ENCODE results near the gene PPFIA1. TPM values are rescaled to one million over a fixed set of nuclear protein-coding genes. Genes with fewer than 3 reads are reported as not detected.

The PPFIA1 gene
- polyA plus RNA-seq, 1 of the 3 experiments (the other 2 are of a cell fraction): 37.4 TPM

- 96% methylated on average over 2 of the region's 2 CpGs for WGBS (ENCODE audit: low lambda C conversion rate)
- Histone ChIP-seq H3K9me3 (no peaks in the 10 kb centered on the region), H3K9me2 (no peaks in the 10 kb centered on the region), H3K27ac (ENCODE audit: low read depth in 2 of 2, low read length in 1 of 2) (no peak overlapping the region), H3K79me2 (ENCODE audit: insufficient read depth) (peaks cover 11% of the 10 kb centered on the region), H3K9ac (no peak overlapping the region), H3F3A (replicated peaks; ENCODE audit: insufficient read depth) (no peaks in the 10 kb centered on the region), H3K4me1 (ENCODE audit: control insufficient read depth in 1 of 2, insufficient read depth in 2 of 2, low read depth in 1 of 2, low read length in 1 of 2) (no peaks in the 10 kb centered on the region), H3K4me3 (ENCODE audit: low read depth in 2 of 2, low read length in 1 of 2) (no peak overlapping the region), H4K20me1 (ENCODE audit: insufficient read depth) (no peaks in the 10 kb centered on the region), H3K4me2 (no peak overlapping the region), H3K27me3 (ENCODE audit: insufficient read depth) (no peaks in the 10 kb centered on the region), H2AFZ (ENCODE audit: low read depth) (no peak overlapping the region), H3K36me3 (replicated peaks in 1 of 2; ENCODE audit: control insufficient read depth in 1 of 2, insufficient read depth in 2 of 2, low read length in 1 of 2) (peaks cover 40 to 49% of the 10 kb centered on the region in 2 experiments)
- TF ChIP-seq NFIC (IDR thresholded peaks at IDR 0.05; ENCODE audit: borderline replicate concordance) (no peak), IRF3 (IDR thresholded peaks at IDR 0.05; ENCODE audit: low read depth, low read length) (no peak), FOXJ3 (CRISPR knock-in tag; IDR thresholded peaks at IDR 0.05) (no peak), PBX3 (IDR thresholded peaks at IDR 0.05) (no peak), GATA2 (CRISPR knock-in tag; IDR thresholded peaks at IDR 0.05) (no peak), TAF1 (IDR thresholded peaks at IDR 0.05; ENCODE audit: borderline replicate concordance, low read depth, low read length) (no peak), MAX (IDR thresholded peaks at IDR 0.05; ENCODE audit: low read depth) (no peak), FOSL2 (IDR thresholded peaks at IDR 0.05; ENCODE audit: borderline replicate concordance, low read depth) (no peak), RAD21 (IDR thresholded peaks at IDR 0.05; ENCODE audit: low read length) (no peak), ELF1 (IDR thresholded peaks at IDR 0.05) (no peak), YY1 (IDR thresholded peaks at IDR 0.05; ENCODE audit: low read depth) (no peak), EP300 (IDR thresholded peaks at IDR 0.05; ENCODE audit: borderline replicate concordance in 1 of 2, low read depth in 1 of 2, low read length in 1 of 2) (no peak)
- DNase-seq: no peak
- POLR2A ChIA-PET: no interaction called here
- CTCF ChIA-PET: no interaction called here
These were observed 98.5 kb downstream of the PPFIA1 start for GRCh38 chr11:70368961-70369360.

GRCh38 chr11:70371241-70371640 is 100.8 kb downstream of the PPFIA1 start:
- Histone ChIP-seq H3K4me3 (ENCODE audit: low read depth in 2 of 2, low read length in 1 of 2) (no peak overlapping the region), H2AFZ (ENCODE audit: low read depth) (no peak overlapping the region), H3K4me2 (no peak overlapping the region), H3K9ac (no peak overlapping the region), H3K36me3 (replicated peaks in 1 of 2; ENCODE audit: control insufficient read depth in 1 of 2, insufficient read depth in 2 of 2, low read length in 1 of 2) (peaks cover 24 to 46% of the 10 kb centered on the region in 2 experiments), H3K9me2 (no peaks in the 10 kb centered on the region), H3F3A (replicated peaks; ENCODE audit: insufficient read depth) (no peaks in the 10 kb centered on the region), H3K27me3 (ENCODE audit: insufficient read depth) (no peaks in the 10 kb centered on the region), H3K9me3 (no peaks in the 10 kb centered on the region), H3K79me2 (ENCODE audit: insufficient read depth) (peaks cover 11% of the 10 kb centered on the region), H3K27ac (ENCODE audit: low read depth in 2 of 2, low read length in 1 of 2) (no peak overlapping the region), H3K4me1 (ENCODE audit: control insufficient read depth in 1 of 2, insufficient read depth in 2 of 2, low read depth in 1 of 2, low read length in 1 of 2) (no peaks in the 10 kb centered on the region), H4K20me1 (ENCODE audit: insufficient read depth) (no peaks in the 10 kb centered on the region)
- CTCF ChIA-PET: no interaction called here
- DNase-seq: no peak
- POLR2A ChIA-PET: no interaction called here
- TF ChIP-seq YY1 (IDR thresholded peaks at IDR 0.05; ENCODE audit: low read depth) (no peak), MEF2A (IDR thresholded peaks at IDR 0.05; ENCODE audit: borderline replicate concordance, low read depth) (no peak), USF1 (IDR thresholded peaks at IDR 0.05; ENCODE audit: borderline replicate concordance, low read depth) (no peak), FOXJ3 (CRISPR knock-in tag; IDR thresholded peaks at IDR 0.05) (no peak), RFX5 (IDR thresholded peaks at IDR 0.05; ENCODE audit: low read length) (no peak), CHD2 (IDR thresholded peaks at IDR 0.05; ENCODE audit: low read length, partially characterized antibody) (no peak), GABPA (IDR thresholded peaks at IDR 0.05; ENCODE audit: low read depth) (no peak), NRF1 (IDR thresholded peaks at IDR 0.05; ENCODE audit: low read depth, low read length) (no peak), SMC3 (IDR thresholded peaks at IDR 0.05; ENCODE audit: low read depth, low read length) (no peak)
- WGBS (ENCODE audit: low lambda C conversion rate): 63% methylated on average over 5 of the region's 5 CpGs
